ENCODE data around the gene MCRIP2.

Gene MCRIP2

GRCh38 chr16:694187-694862 is 52.7 kb downstream of the MCRIP2 start:
- H3K9ac ChIP-seq (ENCODE audit: low read depth, low read length), result no peak overlapping the region
- peak overlapping the region; percentile 71 for H3K4me3 ChIP-seq (ENCODE audit: low read depth, low read length)
- no peaks in the 10 kb centered on the region for H3K36me3 ChIP-seq (ENCODE audit: control insufficient read depth, insufficient read depth, low read length)
- H3K9me3 ChIP-seq (ENCODE audit: control insufficient read depth, insufficient read depth, low read length), result no peaks in the 10 kb centered on the region
- H3K4me1 ChIP-seq (ENCODE audit: control insufficient read depth, insufficient read depth, low read length), result no peaks in the 10 kb centered on the region
- peaks cover 49% of the 10 kb centered on the region for H3K27me3 ChIP-seq (ENCODE audit: control insufficient read depth, insufficient read depth, low read length)

- H3K9ac ChIP-seq (ENCODE audit: low read depth, low read length), result no peak overlapping the region
- no peaks in the 10 kb centered on the region for H3K9me3 ChIP-seq (ENCODE audit: control insufficient read depth, insufficient read depth, low read length)
- H3K4me1 ChIP-seq (ENCODE audit: control insufficient read depth, insufficient read depth, low read length), result no peaks in the 10 kb centered on the region
- H3K36me3 ChIP-seq (ENCODE audit: control insufficient read depth, insufficient read depth, low read length), result no peaks in the 10 kb centered on the region
- peak overlapping the region; percentile 71 for H3K4me3 ChIP-seq (ENCODE audit: low read depth, low read length)
- H3K27me3 ChIP-seq (ENCODE audit: control insufficient read depth, insufficient read depth, low read length), result peaks cover 51% of the 10 kb centered on the region
These were observed 53.3 kb downstream of the MCRIP2 start for GRCh38 chr16:694863-695354.

GRCh38 chr16:695355-696089 is 53.9 kb downstream of the MCRIP2 start:
- no peaks in the 10 kb centered on the region for H3K36me3 ChIP-seq (ENCODE audit: control insufficient read depth, insufficient read depth, low read length)
- H3K9me3 ChIP-seq (ENCODE audit: control insufficient read depth, insufficient read depth, low read length), result no peaks in the 10 kb centered on the region
- no peaks in the 10 kb centered on the region for H3K4me1 ChIP-seq (ENCODE audit: control insufficient read depth, insufficient read depth, low read length)
- H3K9ac ChIP-seq (ENCODE audit: low read depth, low read length), result peak overlapping the region; percentile 67
- H3K27me3 ChIP-seq (ENCODE audit: control insufficient read depth, insufficient read depth, low read length), result peaks cover 55% of the 10 kb centered on the region
- H3K4me3 ChIP-seq (ENCODE audit: low read depth, low read length), result peak overlapping the region; percentile 83
